Endothelial cell (in vitro differentiated cells): Measurements from ENCODE around the gene GNE. TPM values are rescaled to one million over a fixed set of nuclear protein-coding genes. Genes with fewer than 3 reads are reported as not detected.
"Not testable (repeated sequence)": the region's sequence is repeated elsewhere in the genome, so short reads cannot be mapped to it uniquely, and the experiment has no call there.

Source experiments
- DNase-seq: peaks from one replicate; pipeline ENCODE4 v3.0.0; 2021; ENCODE audit warnings: low spot score
- H3K27ac Mint-ChIP-seq: one replicate; pipeline ENCODE4 v1.8.0; 2021; ENCODE audit warnings: mixed read lengths, inconsistent platforms; ENCODE audit not compliant: unreplicated experiment
- H3K27me3 Mint-ChIP-seq: one replicate; pipeline ENCODE4 v1.8.0; 2021; ENCODE audit warnings: mild to moderate bottlenecking, moderate library complexity, mixed read lengths, inconsistent platforms; ENCODE audit not compliant: unreplicated experiment
- H3K36me3 Mint-ChIP-seq: one replicate; pipeline ENCODE4 v1.8.0; 2021; ENCODE audit warnings: mild to moderate bottlenecking, low read depth, mixed read lengths, inconsistent platforms; ENCODE audit not compliant: unreplicated experiment
- H3K4me1 Mint-ChIP-seq: one replicate; pipeline ENCODE4 v1.8.0; 2021; ENCODE audit warnings: mild to moderate bottlenecking, mixed read lengths, inconsistent platforms; ENCODE audit not compliant: unreplicated experiment
- H3K4me3 Mint-ChIP-seq: one replicate; pipeline ENCODE4 v1.8.0; 2021; ENCODE audit warnings: mild to moderate bottlenecking, mixed read lengths, inconsistent platforms; ENCODE audit not compliant: unreplicated experiment
- H3K9me3 Mint-ChIP-seq: one replicate; pipeline ENCODE4 v1.8.0; 2021; ENCODE audit warnings: mixed read lengths, inconsistent platforms; ENCODE audit not compliant: unreplicated experiment
- CTCF ChIP-seq: fragments of 200-600 bp; sonication (generic); IDR thresholded peaks from one replicate; pipeline ENCODE4 v1.5.0; 2021; ENCODE audit warnings: antibody characterized with exemption; ENCODE audit not compliant: unreplicated experiment
- total RNA-seq: library from RNA; stranded (reverse); fragmentation: NEBNext Ultra II Directional; extraction: Animal tissue kit (Norgen Biotek cat#: 25700); gene quantifications from one replicate; pipeline ENCODE4 v1.2.1, GENCODE V29; 2021; ENCODE audit not compliant: unreplicated experiment

The GNE gene
- total RNA-seq, 1 donor from 2014 or later = 12.0 TPM

GRCh38 chr9:36297798-36298197 lies 39.5 kb upstream of the GNE start:
- H3K27ac Mint-ChIP-seq = no peak overlapping the region
- no peaks in the 10 kb centered on the region for H3K36me3 Mint-ChIP-seq
- H3K4me3 Mint-ChIP-seq = no peak overlapping the region
- H3K27me3 Mint-ChIP-seq = peaks cover under 1% of the 10 kb centered on the region
- no peaks in the 10 kb centered on the region for H3K4me1 Mint-ChIP-seq
- H3K9me3 Mint-ChIP-seq = no peaks in the 10 kb centered on the region
- no peak for TF ChIP-seq CTCF
- DNase-seq = no peak

- not testable (repeated sequence) for H3K9me3 Mint-ChIP-seq, H3K27me3 Mint-ChIP-seq, H3K4me3 Mint-ChIP-seq
Observed at GRCh38 chr9:36294996-36295395, 36.7 kb upstream of the GNE start.

GRCh38 chr9:36293918-36294317 lies 35.7 kb upstream of the GNE start:
- no peak overlapping the region for H3K4me3 Mint-ChIP-seq
- no peak for TF ChIP-seq CTCF
- no peak overlapping the region for H3K27ac Mint-ChIP-seq
- DNase-seq = no peak
- no peaks in the 10 kb centered on the region for H3K4me1 Mint-ChIP-seq
- no peaks in the 10 kb centered on the region for H3K9me3 Mint-ChIP-seq
- peaks cover 2% of the 10 kb centered on the region for H3K27me3 Mint-ChIP-seq
- no peaks in the 10 kb centered on the region for H3K36me3 Mint-ChIP-seq

More at GRCh38 chr9:36294996-36295395, 36.7 kb upstream of the GNE start:
- not testable (repeated sequence) for DNase-seq, H3K36me3 Mint-ChIP-seq, H3K27ac Mint-ChIP-seq, H3K4me1 Mint-ChIP-seq

- Mint-ChIP-seq H3K27me3 (peaks cover 2% of the 10 kb centered on the region), H3K4me1 (no peaks in the 10 kb centered on the region), H3K27ac (no peak overlapping the region), H3K4me3 (no peak overlapping the region), H3K9me3 (no peaks in the 10 kb centered on the region), H3K36me3 (no peaks in the 10 kb centered on the region)
- DNase-seq = no peak
- no peak for TF ChIP-seq CTCF
Observed at GRCh38 chr9:36293171-36293570, 34.9 kb upstream of the GNE start.

GRCh38 chr9:36292641-36293040 lies 34.4 kb upstream of the GNE start:
- Mint-ChIP-seq H3K27ac (no peak overlapping the region), H3K27me3 (peaks cover 2% of the 10 kb centered on the region)

More at GRCh38 chr9:36292641-36293040, 34.4 kb upstream of the GNE start:
- Mint-ChIP-seq H3K4me1 (no peaks in the 10 kb centered on the region), H3K36me3 (no peaks in the 10 kb centered on the region), H3K4me3 (no peak overlapping the region), H3K9me3 (no peaks in the 10 kb centered on the region)
- DNase-seq = no peak
- TF ChIP-seq CTCF = no peak
